ENCODE data around the gene EFCAB14.

GRCh38 chr1:46725736-46726108 lies 6.8 kb upstream of the EFCAB14 start:
- TF ChIP-seq, protein P1, sequence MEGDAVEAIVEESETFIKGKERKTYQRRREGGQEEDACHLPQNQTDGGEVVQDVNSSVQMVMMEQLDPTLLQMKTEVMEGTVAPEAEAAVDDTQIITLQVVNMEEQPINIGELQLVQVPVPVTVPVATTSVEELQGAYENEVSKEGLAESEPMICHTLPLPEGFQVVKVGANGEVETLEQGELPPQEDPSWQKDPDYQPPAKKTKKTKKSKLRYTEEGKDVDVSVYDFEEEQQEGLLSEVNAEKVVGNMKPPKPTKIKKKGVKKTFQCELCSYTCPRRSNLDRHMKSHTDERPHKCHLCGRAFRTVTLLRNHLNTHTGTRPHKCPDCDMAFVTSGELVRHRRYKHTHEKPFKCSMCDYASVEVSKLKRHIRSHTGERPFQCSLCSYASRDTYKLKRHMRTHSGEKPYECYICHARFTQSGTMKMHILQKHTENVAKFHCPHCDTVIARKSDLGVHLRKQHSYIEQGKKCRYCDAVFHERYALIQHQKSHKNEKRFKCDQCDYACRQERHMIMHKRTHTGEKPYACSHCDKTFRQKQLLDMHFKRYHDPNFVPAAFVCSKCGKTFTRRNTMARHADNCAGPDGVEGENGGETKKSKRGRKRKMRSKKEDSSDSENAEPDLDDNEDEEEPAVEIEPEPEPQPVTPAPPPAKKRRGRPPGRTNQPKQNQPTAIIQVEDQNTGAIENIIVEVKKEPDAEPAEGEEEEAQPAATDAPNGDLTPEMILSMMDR (IDR thresholded peaks at IDR 0.05): no peak
- TF ChIP-seq POLR2AphosphoS5 (IDR thresholded peaks at IDR 0.05; ENCODE audit: low read depth, low read length) (no peak), REST (IDR thresholded peaks at IDR 0.05; ENCODE audit: insufficient read depth in 1 of 2, low read depth in 2 of 2, low read length in 1 of 2) (no peak), SIN3A (IDR thresholded peaks at IDR 0.05; ENCODE audit: borderline replicate concordance, insufficient read depth, low read depth, low read length) (no peak)

Measured in Panc1 (cell line).